ENCODE measurements around the gene CREB5.

GRCh38 chr7:28419716-28420115 lies 7.4 kb downstream of the CREB5 start:
- TF ChIP-seq EZH2phosphoT487 (IDR thresholded peaks at IDR 0.05; ENCODE audit: unreplicated experiment) (no peak), EZH2 (IDR thresholded peaks at IDR 0.05; ENCODE audit: low read depth, unreplicated experiment) (no peak), CTCF (conservative IDR thresholded peaks at IDR 0.05; ENCODE audit: low read depth in 2 of 2) (no peak), POLR2AphosphoS5 (IDR thresholded peaks at IDR 0.05; ENCODE audit: low read depth) (no peak), ETS1 (IDR thresholded peaks at IDR 0.05) (no peak), REST (IDR thresholded peaks at IDR 0.05; ENCODE audit: unreplicated experiment) (no peak), JUNB (IDR thresholded peaks at IDR 0.05; ENCODE audit: unreplicated experiment) (no peak), ZNF462 (CRISPR knock-in tag; IDR thresholded peaks at IDR 0.05) (no peak), CREB1 (CRISPR knock-in tag; IDR thresholded peaks at IDR 0.05; ENCODE audit: low read depth) (no peak), ZNF331 (CRISPR knock-in tag; IDR thresholded peaks at IDR 0.05; ENCODE audit: low read depth) (no peak), NANOG (IDR thresholded peaks at IDR 0.05; ENCODE audit: borderline replicate concordance) (no peak), ZNF114 (CRISPR knock-in tag; IDR thresholded peaks at IDR 0.05) (no peak), STAT1 (IDR thresholded peaks at IDR 0.05; ENCODE audit: unreplicated experiment) (no peak)
